Stimulated activated CD4-positive, alpha-beta T cell treated with anti-CD3 and anti-CD28 coated beads, TNF-alpha, amount 100 ng/mL, for 1 hour (primary cell): Measurements from ENCODE around the gene FARS2.

Experiments used
- DNase-seq, 3 donors: peaks; one replicate each; pipeline ENCODE4 v3.0.0-alpha.2; 2020; ENCODE audit warnings: low read depth in 3 of 3, low spot score in 1 of 3

Gene FARS2

DNA sequence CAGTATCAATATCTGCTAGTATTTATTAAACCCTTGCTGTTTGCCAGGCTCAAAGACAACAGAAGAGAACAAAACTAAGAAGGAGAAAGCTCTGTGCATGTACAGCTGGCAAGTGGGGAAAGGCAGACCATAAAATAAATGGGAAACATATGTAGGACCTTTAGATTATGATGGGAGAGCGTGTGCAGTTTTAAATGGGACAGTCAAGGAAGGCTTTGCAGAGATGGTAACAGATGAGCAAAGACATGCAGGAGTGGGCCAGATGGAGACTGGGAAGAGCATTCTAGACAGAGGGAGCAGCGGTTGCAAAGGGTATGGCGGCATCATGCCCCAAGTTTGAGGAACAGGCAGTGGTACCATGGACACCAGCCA is 485.4 kb downstream of the FARS2 start:
- no peak for DNase-seq

DNA sequence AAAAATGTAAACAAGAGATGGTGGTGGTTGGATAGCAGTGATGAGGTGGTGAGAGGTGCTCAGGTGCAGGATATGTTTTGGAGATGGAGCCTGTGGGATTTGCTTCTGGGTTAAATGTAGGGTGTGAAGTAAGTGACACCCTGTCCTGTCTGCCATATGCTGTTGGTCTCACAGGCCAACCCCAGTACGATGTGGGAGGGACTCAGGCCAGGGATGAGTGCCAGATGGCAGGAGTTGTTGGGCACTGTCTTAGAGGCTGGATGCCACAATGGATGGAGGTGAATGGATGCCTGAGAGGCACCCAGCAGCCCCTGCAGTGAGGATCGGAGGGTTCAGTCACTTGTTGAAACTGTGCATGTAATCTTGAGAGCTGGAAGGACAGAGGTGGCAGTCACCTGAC is 486.1 kb downstream of the FARS2 start:
- no peak for DNase-seq

DNA sequence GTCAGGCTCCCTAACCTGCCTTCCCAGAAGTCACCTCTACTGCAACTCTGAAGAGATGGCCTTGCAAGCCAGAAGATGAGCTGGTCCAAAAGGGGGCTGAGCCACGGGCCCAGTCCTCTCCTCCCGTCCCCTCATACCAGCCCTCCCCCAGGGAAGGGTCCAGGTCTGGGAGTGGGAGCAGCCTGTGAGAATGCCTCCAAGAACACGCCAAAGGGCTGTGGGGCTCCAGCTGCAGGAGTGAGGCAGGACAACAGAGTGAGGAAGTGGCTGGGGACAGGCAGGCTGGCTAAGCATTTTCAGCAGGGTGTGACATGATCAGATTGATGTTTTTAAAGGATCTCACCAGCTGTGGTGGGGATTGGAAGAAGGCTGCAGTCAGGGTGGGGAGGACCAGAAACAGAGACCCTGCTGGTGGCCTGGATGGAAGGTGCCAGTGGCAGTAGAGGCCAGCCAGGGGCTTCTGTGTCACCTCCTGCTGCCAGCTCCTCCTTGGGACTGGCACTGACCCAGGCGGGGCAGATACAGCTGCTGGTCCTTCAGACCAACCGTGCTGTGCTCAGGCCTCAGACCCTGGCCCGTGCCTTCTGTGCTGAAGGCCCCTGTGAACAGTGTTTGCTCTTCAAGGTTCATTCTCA is 487.8 kb downstream of the FARS2 start:
- DNase-seq, result no peak

GRCh38 chr6:5749651-5750215 is 488.4 kb downstream of the FARS2 start:
- no peak for DNase-seq

DNA sequence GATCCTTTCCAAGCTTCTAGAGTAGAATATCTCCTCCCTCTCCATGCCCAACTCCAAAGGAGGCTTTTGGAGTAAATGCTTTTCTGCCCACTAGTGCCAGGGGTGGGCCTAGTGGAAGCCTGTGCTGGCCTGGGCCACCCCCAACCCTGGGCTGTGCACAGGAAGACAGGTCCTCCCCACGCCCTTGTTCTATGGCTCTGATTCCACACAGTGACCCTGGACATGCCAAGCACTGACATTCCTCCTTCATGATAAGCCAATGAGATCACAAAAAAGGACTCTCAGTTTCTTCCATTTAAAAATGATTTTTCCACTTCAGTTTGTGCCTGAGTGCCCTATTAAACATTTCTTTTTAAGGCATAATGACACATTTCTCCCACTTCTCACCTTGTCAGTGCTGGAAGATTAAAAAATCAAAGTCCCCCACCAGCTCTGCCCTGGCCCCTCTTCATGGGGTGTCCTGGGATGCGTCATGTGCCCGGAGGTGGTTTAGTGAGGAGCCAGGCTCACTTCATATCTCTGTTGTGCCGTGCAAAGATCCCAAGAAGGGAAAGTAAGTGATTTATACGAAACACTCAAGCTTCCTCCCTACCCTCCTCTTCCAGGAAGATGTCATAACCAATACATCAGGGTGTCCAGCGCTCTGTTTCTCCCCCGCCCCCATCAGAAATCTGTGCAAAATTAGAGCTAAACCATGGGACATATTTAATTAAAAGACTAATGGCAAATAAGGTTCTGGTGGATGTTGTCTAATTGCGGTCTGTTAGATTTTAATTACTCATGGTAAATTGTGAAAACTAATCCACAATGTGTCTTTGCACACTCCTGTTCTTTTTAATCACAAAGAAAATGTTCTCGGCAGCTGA is 490.4 kb downstream of the FARS2 start:
- DNase-seq, result no peak

DNA sequence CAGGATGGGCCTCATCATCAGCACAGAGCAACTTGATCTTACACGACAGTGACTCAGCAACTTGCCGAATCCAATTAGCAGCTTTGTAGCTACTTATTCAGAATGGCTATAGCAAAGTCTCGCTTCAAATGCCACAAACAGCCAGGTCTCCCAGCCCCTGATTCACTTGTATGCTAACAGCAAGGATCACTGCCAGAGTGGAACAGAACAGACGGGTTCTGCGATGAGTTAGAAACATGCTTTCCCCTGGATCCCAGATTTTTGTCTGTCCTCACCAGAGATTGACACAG is 491.0 kb downstream of the FARS2 start:
- no peak for DNase-seq

DNA sequence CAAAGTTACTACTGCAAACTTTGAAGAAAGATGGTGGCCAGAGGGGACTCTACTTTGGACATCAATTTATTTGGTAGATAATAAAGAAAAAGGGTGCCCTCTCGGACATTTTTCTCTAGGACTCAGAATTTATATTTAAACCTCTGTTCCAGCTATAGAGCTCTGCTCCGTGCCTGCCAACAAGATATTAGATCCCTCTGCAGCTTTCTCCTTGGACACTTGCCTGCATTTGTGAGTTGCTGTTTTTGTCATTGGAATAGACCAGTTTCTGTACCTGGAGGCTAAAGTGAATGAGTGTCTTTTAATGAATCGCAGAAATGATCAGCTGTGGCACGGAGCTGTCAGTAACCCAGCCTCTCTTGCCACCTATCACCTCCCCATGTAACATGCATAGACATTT is 491.9 kb downstream of the FARS2 start:
- no peak for DNase-seq

GRCh38 chr6:5754904-5755303 is 493.6 kb downstream of the FARS2 start:
- no peak for DNase-seq

DNA sequence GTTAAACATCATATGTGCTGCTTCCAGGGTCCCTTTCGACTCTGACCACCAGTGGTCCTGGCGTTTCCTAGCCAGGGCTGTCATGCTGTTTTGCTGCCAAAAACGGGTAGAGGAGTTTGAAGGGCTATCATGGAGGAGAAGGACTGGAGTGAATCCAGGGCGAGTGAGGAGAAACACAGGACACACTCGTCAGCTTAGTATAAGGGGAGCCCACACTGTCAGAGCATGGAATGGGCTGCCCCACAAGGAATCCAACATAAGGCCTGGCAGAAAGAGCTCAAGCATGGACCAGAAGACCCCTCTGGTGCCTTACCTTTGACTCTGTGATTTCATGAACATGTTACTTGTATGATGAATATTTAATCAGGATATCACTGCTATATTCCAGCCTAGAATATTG is 498.3 kb downstream of the FARS2 start:
- DNase-seq, result no peak

- DNase-seq, result no peak
Measured at GRCh38 chr6:5761370-5761769, 500.1 kb downstream of the FARS2 start.

- no peak for DNase-seq
Measured at GRCh38 chr6:5762561-5762968, 501.3 kb downstream of the FARS2 start.

DNA sequence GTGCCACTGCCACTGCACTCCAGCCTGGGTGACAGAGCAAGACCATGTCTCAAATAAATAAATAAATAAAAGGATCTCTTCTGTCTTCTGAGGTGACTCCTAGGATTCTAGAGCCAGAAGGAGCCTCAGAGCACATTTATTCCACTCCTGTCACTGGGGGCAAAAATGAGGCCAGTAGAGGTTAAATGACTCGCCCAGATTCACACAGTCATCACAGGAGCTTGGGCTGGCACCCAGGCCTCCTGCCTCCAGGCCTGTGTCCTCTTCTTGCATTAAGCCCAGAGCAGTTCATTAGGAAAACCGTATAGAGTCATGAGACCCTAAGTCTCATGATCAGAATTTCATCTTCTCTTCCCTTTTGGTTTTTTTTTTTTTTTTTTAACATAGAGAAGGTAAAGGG is 502.1 kb downstream of the FARS2 start:
- DNase-seq, result no peak

DNA sequence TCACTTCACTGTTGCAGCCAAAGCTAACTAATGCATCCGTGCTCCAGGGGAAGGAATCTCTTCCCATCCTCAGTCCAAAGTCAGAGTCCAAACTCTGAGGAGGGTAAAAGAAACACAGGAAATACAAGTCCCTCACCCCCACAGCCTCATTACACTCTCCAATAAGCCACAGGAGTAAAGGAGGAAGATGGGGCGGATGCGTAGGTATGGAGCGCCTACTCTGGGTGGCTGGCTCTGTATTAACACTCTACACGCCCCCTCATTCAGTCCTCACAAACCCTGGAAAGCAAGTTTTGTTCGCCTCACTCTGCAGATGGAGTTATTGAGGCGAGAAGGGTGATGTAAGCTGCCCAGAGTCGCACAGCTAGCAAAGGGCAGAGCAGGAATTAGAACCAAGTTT is 502.6 kb downstream of the FARS2 start:
- no peak for DNase-seq

GRCh38 chr6:5764401-5764955 is 503.2 kb downstream of the FARS2 start:
- DNase-seq, result no peak

DNA sequence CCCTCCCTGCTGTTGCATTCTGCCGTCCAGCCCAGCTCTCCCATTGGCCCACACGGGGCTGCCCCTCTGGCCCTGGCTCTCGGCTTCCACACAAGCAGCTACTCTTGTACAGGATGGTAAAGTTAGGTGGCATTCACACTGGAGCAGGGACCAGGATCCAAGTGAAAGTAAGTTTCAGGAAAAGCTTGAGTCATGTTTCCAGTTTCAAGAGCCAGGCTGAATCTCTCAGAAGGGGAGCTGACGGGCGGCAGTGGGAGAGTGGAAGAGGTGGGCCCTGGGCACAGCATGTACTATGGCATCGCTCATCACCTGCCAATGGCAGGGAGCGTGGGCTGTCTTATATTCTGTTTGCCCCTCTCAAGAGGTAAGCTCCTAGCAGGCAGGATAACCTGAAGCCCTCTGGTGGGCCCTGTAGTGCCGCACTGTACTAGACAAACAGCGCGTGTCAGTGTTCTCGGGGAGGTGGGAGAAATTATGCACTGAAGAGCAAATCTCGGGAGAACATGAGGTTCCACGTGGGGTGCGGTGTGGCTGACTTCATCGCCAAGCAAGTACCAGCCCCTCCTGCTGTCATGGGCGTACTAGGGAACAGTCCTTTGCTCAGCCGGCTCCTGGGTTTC is 503.9 kb downstream of the FARS2 start:
- no peak for DNase-seq

- no peak for DNase-seq
Measured at GRCh38 chr6:5766260-5766659, 504.9 kb downstream of the FARS2 start.

DNA sequence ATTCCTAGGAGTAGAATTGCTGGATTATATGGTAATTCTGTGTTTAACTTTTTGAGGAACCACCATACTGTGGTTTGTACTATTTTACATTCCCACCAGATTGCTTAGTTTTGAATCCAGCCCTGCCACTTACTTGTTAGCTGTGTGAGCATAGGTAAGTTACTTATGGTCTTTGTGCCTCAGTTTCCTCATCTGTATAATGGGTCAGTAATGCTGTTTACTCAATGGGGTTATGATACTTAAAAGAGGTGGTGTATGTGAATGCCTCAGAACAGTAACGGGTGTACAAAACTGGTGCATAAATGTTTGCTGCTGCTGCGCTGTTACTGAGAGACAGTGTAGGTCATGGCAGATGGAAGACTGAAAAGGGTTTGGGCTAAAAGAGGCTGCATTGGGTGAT is 506.2 kb downstream of the FARS2 start:
- DNase-seq, result no peak

DNA sequence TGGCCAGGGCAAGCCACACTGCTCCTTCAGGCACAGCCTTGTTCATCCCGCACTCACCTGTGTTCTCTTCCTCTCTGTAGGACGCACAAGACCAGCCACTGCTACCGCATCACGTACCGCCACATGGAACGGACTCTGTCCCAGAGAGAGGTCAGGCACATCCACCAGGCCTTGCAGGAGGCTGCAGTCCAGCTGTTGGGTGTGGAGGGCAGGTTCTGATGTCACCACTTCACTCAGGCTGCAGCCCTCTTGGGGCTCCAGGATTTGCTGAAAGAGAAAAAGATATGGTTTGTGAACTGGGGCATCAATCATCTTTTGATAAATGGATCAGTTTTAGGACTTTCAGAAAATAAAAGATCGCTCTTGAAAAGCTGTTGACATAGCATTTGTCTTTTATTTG is 509.9 kb downstream of the FARS2 start:
- no peak for DNase-seq

DNA sequence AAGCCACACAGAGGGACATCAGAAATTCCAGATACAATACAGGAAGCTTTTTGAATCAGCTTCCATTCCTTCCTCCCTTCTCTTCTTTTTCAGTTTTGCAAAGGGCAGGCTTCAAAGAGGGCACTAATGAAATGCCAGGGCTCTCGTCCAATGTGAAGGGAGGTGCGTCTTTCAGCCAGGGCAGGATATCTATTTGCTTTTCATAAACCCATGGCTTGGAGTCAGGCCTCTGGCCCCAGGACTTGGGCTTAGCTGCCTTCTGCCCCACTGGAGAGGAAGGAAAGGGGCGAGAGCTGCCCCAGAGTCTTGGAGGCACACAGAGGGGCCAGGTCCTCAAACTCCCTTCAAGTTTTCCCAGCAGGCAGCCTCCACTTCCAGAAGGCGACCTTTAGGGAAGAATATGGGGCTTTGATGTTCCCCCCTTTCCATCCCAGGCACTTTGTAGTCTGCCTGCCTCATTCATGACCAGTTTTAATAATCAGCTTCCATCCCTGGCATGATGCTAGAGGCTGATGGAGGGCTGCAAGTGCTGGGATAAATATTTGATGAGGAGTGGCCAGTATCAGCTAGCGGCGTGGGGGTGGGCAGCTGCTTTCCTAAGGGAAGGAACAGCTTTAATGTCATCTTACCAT is 510.6 kb downstream of the FARS2 start:
- DNase-seq, result no peak

GRCh38 chr6:5772408-5773120 is 511.3 kb downstream of the FARS2 start:
- no peak for DNase-seq

- no peak for DNase-seq
Measured at GRCh38 chr6:5776104-5776503, 514.8 kb downstream of the FARS2 start.
